DND-41 (cell line): ENCODE measurements around the gene EHBP1.

ENCODE experiments used
- EZH2 ChIP-seq: IDR thresholded peaks from 3 replicates; pipeline ENCODE4 v1.6.1; 2012; ENCODE audit warnings: borderline replicate concordance, low read depth, mild to moderate bottlenecking, moderate library complexity, low read length, inconsistent platforms; ENCODE audit not compliant: severe bottlenecking
- TF ChIP-seq, protein P1 (sequence below): IDR thresholded peaks from 2 replicates; pipeline ENCODE4 v1.5.1; 2012; ENCODE audit warnings: borderline replicate concordance, low read length, moderate library complexity, mild to moderate bottlenecking; ENCODE audit not compliant: poor library complexity, severe bottlenecking; ENCODE audit errors: extremely low read depth

- TF ChIP-seq, protein P1, sequence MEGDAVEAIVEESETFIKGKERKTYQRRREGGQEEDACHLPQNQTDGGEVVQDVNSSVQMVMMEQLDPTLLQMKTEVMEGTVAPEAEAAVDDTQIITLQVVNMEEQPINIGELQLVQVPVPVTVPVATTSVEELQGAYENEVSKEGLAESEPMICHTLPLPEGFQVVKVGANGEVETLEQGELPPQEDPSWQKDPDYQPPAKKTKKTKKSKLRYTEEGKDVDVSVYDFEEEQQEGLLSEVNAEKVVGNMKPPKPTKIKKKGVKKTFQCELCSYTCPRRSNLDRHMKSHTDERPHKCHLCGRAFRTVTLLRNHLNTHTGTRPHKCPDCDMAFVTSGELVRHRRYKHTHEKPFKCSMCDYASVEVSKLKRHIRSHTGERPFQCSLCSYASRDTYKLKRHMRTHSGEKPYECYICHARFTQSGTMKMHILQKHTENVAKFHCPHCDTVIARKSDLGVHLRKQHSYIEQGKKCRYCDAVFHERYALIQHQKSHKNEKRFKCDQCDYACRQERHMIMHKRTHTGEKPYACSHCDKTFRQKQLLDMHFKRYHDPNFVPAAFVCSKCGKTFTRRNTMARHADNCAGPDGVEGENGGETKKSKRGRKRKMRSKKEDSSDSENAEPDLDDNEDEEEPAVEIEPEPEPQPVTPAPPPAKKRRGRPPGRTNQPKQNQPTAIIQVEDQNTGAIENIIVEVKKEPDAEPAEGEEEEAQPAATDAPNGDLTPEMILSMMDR: no peak
- TF ChIP-seq EZH2: no peak
These were observed 353.6 kb downstream of the EHBP1 start for GRCh38 chr2:63058921-63059792.
